ENCODE measurements around the gene PRKCH. TPM values are rescaled to one million over a fixed set of nuclear protein-coding genes. Genes with fewer than 3 reads are reported as not detected.

Gene PRKCH
- total and polyA plus RNA-seq, 9 of the 15 experiments (the other 6 are each of a cell fraction or from before 2014, with no cell fraction given) = 0.61 to 4.4 (median 4.0) TPM

GRCh38 chr14:61559641-61560201 is 238.3 kb downstream of the PRKCH start (continued):
- TF ChIP-seq, protein P1, sequence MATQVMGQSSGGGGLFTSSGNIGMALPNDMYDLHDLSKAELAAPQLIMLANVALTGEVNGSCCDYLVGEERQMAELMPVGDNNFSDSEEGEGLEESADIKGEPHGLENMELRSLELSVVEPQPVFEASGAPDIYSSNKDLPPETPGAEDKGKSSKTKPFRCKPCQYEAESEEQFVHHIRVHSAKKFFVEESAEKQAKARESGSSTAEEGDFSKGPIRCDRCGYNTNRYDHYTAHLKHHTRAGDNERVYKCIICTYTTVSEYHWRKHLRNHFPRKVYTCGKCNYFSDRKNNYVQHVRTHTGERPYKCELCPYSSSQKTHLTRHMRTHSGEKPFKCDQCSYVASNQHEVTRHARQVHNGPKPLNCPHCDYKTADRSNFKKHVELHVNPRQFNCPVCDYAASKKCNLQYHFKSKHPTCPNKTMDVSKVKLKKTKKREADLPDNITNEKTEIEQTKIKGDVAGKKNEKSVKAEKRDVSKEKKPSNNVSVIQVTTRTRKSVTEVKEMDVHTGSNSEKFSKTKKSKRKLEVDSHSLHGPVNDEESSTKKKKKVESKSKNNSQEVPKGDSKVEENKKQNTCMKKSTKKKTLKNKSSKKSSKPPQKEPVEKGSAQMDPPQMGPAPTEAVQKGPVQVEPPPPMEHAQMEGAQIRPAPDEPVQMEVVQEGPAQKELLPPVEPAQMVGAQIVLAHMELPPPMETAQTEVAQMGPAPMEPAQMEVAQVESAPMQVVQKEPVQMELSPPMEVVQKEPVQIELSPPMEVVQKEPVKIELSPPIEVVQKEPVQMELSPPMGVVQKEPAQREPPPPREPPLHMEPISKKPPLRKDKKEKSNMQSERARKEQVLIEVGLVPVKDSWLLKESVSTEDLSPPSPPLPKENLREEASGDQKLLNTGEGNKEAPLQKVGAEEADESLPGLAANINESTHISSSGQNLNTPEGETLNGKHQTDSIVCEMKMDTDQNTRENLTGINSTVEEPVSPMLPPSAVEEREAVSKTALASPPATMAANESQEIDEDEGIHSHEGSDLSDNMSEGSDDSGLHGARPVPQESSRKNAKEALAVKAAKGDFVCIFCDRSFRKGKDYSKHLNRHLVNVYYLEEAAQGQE (IDR thresholded peaks at IDR 0.05; ENCODE audit: borderline replicate concordance) = peak; percentile 39
- TF ChIP-seq, protein P1 (CRISPR knock-in tag; IDR thresholded peaks at IDR 0.05; ENCODE audit: low read depth) = no peak
- TF ChIP-seq ATF7 (IDR thresholded peaks at IDR 0.05) = 0 out of 2 replicates have a peak, but pooled peaks have one; percentile 23
- peak; percentile 44; the same call in 1 of the 2 replicates for TF ChIP-seq CBFA2T2 (conservative IDR thresholded peaks at IDR 0.05)
- no peak for TF ChIP-seq ZNF134 (CRISPR knock-in tag; conservative IDR thresholded peaks at IDR 0.05)
- TF ChIP-seq, protein P2, sequence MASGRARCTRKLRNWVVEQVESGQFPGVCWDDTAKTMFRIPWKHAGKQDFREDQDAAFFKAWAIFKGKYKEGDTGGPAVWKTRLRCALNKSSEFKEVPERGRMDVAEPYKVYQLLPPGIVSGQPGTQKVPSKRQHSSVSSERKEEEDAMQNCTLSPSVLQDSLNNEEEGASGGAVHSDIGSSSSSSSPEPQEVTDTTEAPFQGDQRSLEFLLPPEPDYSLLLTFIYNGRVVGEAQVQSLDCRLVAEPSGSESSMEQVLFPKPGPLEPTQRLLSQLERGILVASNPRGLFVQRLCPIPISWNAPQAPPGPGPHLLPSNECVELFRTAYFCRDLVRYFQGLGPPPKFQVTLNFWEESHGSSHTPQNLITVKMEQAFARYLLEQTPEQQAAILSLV (tag; IDR thresholded peaks at IDR 0.05) = no peak
- TF ChIP-seq CTCF (IDR thresholded peaks at IDR 0.05 in 2 of 3, conservative IDR thresholded peaks at IDR 0.05 in 1 of 3; ENCODE audit: insufficient read depth in 2 of 3, low read depth in 1 of 3, low read length in 3 of 3) = peak in 2 of 3 experiments; percentile 25 to 29; a peak in 2 of 6 replicates
- TF ChIP-seq, protein P3, sequence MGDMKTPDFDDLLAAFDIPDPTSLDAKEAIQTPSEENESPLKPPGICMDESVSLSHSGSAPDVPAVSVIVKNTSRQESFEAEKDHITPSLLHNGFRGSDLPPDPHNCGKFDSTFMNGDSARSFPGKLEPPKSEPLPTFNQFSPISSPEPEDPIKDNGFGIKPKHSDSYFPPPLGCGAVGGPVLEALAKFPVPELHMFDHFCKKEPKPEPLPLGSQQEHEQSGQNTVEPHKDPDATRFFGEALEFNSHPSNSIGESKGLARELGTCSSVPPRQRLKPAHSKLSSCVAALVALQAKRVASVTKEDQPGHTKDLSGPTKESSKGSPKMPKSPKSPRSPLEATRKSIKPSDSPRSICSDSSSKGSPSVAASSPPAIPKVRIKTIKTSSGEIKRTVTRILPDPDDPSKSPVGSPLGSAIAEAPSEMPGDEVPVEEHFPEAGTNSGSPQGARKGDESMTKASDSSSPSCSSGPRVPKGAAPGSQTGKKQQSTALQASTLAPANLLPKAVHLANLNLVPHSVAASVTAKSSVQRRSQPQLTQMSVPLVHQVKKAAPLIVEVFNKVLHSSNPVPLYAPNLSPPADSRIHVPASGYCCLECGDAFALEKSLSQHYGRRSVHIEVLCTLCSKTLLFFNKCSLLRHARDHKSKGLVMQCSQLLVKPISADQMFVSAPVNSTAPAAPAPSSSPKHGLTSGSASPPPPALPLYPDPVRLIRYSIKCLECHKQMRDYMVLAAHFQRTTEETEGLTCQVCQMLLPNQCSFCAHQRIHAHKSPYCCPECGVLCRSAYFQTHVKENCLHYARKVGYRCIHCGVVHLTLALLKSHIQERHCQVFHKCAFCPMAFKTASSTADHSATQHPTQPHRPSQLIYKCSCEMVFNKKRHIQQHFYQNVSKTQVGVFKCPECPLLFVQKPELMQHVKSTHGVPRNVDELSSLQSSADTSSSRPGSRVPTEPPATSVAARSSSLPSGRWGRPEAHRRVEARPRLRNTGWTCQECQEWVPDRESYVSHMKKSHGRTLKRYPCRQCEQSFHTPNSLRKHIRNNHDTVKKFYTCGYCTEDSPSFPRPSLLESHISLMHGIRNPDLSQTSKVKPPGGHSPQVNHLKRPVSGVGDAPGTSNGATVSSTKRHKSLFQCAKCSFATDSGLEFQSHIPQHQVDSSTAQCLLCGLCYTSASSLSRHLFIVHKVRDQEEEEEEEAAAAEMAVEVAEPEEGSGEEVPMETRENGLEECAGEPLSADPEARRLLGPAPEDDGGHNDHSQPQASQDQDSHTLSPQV (IDR thresholded peaks at IDR 0.05) = peak; percentile 51; the same call in 1 of the 2 replicates
- peak; percentile 64; the same call in 1 of the 2 replicates for TF ChIP-seq L3MBTL2 (IDR thresholded peaks at IDR 0.05)
- TF ChIP-seq SLC30A9 (CRISPR knock-in tag; IDR thresholded peaks at IDR 0.05) = no peak
- peak; percentile 36; the same call in 1 of the 2 replicates for TF ChIP-seq DMBX1 (CRISPR knock-in tag; IDR thresholded peaks at IDR 0.05; ENCODE audit: borderline replicate concordance)
- peak; percentile 47; the same call in 1 of the 2 replicates for TF ChIP-seq ZNF589 (CRISPR knock-in tag; IDR thresholded peaks at IDR 0.05; ENCODE audit: low read depth)
